NT2/D1 (cell line): ENCODE results near the gene ZCCHC10.

Experiments used
- SUZ12 ChIP-seq: IDR thresholded peaks from 2 replicates; pipeline ENCODE4 v1.6.1; 2011; ENCODE audit not compliant: insufficient read length, insufficient read depth; ENCODE audit errors: extremely low read depth
- YY1 ChIP-seq: IDR thresholded peaks from 2 replicates; pipeline ENCODE4 v1.6.1; 2011; ENCODE audit not compliant: insufficient read length, insufficient read depth
- ZNF274 ChIP-seq: IDR thresholded peaks from 2 replicates; pipeline ENCODE4 v1.6.1; 2011; ENCODE audit warnings: mild to moderate bottlenecking, low read depth, low read length

GRCh38 chr5:132962429-132963021 lies 63.8 kb downstream of the ZCCHC10 start:
- no peak for TF ChIP-seq YY1
- no peak for TF ChIP-seq ZNF274
- TF ChIP-seq SUZ12 = no peak
